ENCODE data around the gene KLHL3.

- TF ChIP-seq, protein P1, sequence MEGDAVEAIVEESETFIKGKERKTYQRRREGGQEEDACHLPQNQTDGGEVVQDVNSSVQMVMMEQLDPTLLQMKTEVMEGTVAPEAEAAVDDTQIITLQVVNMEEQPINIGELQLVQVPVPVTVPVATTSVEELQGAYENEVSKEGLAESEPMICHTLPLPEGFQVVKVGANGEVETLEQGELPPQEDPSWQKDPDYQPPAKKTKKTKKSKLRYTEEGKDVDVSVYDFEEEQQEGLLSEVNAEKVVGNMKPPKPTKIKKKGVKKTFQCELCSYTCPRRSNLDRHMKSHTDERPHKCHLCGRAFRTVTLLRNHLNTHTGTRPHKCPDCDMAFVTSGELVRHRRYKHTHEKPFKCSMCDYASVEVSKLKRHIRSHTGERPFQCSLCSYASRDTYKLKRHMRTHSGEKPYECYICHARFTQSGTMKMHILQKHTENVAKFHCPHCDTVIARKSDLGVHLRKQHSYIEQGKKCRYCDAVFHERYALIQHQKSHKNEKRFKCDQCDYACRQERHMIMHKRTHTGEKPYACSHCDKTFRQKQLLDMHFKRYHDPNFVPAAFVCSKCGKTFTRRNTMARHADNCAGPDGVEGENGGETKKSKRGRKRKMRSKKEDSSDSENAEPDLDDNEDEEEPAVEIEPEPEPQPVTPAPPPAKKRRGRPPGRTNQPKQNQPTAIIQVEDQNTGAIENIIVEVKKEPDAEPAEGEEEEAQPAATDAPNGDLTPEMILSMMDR (IDR thresholded peaks at IDR 0.05; ENCODE audit: insufficient read depth, low read length, poor library complexity, severe bottlenecking), result no peak
- no peak for TF ChIP-seq EZH2phosphoT487 (conservative IDR thresholded peaks at IDR 0.05; ENCODE audit: low read length)
Observed at GRCh38 chr5:137666461-137666850, 69.4 kb downstream of the KLHL3 start.
